Endothelial cell (in vitro differentiated cells): ENCODE results near the gene GLYR1. TPM values are rescaled to one million over a fixed set of nuclear protein-coding genes. Genes with fewer than 3 reads are reported as not detected.

Experiments used
- DNase-seq: peaks from one replicate; pipeline ENCODE4 v3.0.0; 2021; ENCODE audit warnings: low spot score
- H3K27ac Mint-ChIP-seq: one replicate; pipeline ENCODE4 v1.8.0; 2021; ENCODE audit warnings: mixed read lengths, inconsistent platforms; ENCODE audit not compliant: unreplicated experiment
- H3K27me3 Mint-ChIP-seq: one replicate; pipeline ENCODE4 v1.8.0; 2021; ENCODE audit warnings: mild to moderate bottlenecking, moderate library complexity, mixed read lengths, inconsistent platforms; ENCODE audit not compliant: unreplicated experiment
- H3K36me3 Mint-ChIP-seq: one replicate; pipeline ENCODE4 v1.8.0; 2021; ENCODE audit warnings: mild to moderate bottlenecking, low read depth, mixed read lengths, inconsistent platforms; ENCODE audit not compliant: unreplicated experiment
- H3K4me1 Mint-ChIP-seq: one replicate; pipeline ENCODE4 v1.8.0; 2021; ENCODE audit warnings: mild to moderate bottlenecking, mixed read lengths, inconsistent platforms; ENCODE audit not compliant: unreplicated experiment
- H3K4me3 Mint-ChIP-seq: one replicate; pipeline ENCODE4 v1.8.0; 2021; ENCODE audit warnings: mild to moderate bottlenecking, mixed read lengths, inconsistent platforms; ENCODE audit not compliant: unreplicated experiment
- H3K9me3 Mint-ChIP-seq: one replicate; pipeline ENCODE4 v1.8.0; 2021; ENCODE audit warnings: mixed read lengths, inconsistent platforms; ENCODE audit not compliant: unreplicated experiment
- CTCF ChIP-seq: fragments of 200-600 bp; sonication (generic); IDR thresholded peaks from one replicate; pipeline ENCODE4 v1.5.0; 2021; ENCODE audit warnings: antibody characterized with exemption; ENCODE audit not compliant: unreplicated experiment
- total RNA-seq: library from RNA; stranded (reverse); fragmentation: NEBNext Ultra II Directional; extraction: Animal tissue kit (Norgen Biotek cat#: 25700); gene quantifications from one replicate; pipeline ENCODE4 v1.2.1, GENCODE V29; 2021; ENCODE audit not compliant: unreplicated experiment

Gene GLYR1
- total RNA-seq, 1 donor from 2014 or later: 111 TPM

GRCh38 chr16:4768549-4769305, 78.4 kb downstream of the GLYR1 start:
- peaks cover 6% of the 10 kb centered on the region for H3K27me3 Mint-ChIP-seq
- peaks cover 7% of the 10 kb centered on the region for H3K36me3 Mint-ChIP-seq
- no peak for TF ChIP-seq CTCF
- peak; percentile 100 for DNase-seq
- H3K27ac Mint-ChIP-seq: peak overlapping the region; percentile 94
- no peaks in the 10 kb centered on the region for H3K9me3 Mint-ChIP-seq
- H3K4me3 Mint-ChIP-seq: peak overlapping the region; percentile 88
- H3K4me1 Mint-ChIP-seq: peaks cover 15% of the 10 kb centered on the region

- Mint-ChIP-seq H3K4me3 (peak overlapping the region; percentile 88), H3K9me3 (no peaks in the 10 kb centered on the region), H3K27ac (peak overlapping the region; percentile 94), H3K36me3 (peaks cover 13% of the 10 kb centered on the region), H3K27me3 (peaks cover 6% of the 10 kb centered on the region), H3K4me1 (peaks cover 15% of the 10 kb centered on the region)
- DNase-seq: no peak
- no peak for TF ChIP-seq CTCF
These were observed 79.1 kb downstream of the GLYR1 start for GRCh38 chr16:4767872-4768548.

- Mint-ChIP-seq H3K27me3 (peaks cover 6% of the 10 kb centered on the region), H3K4me3 (peak within 1 kb of the TSS; percentile 96), H3K4me1 (peaks cover 15% of the 10 kb centered on the region), H3K36me3 (peaks cover 22% of the 10 kb centered on the region), H3K9me3 (no peaks in the 10 kb centered on the region), H3K27ac (peak within 1 kb of the TSS; percentile 94)
- TF ChIP-seq CTCF: no peak
- peak; percentile 100 for DNase-seq
These were observed 80.0 kb downstream of the GLYR1 start, which contains the start of gene ZNF500 for GRCh38 chr16:4766875-4767628. Gene ZNF500, minus strand, starts transcription at chr16:4767162. Its CDS starts 1,184 bp downstream, at chr16:4765978.

GRCh38 chr16:4765511-4766474, 81.3 kb downstream of the GLYR1 start:
- Mint-ChIP-seq H3K9me3 (no peaks in the 10 kb centered on the region), H3K36me3 (peaks cover 31% of the 10 kb centered on the region), H3K27me3 (peaks cover 7% of the 10 kb centered on the region), H3K4me1 (peaks cover 15% of the 10 kb centered on the region), H3K4me3 (peak overlapping the region; percentile 96), H3K27ac (peak overlapping the region; percentile 93)
- DNase-seq: peak; percentile 27
- TF ChIP-seq CTCF: no peak
